GM12865 (cell line): ENCODE data around the gene FCN1.

Experiments
- DNase-seq: peaks from one replicate; pipeline ENCODE4 v3.0.0; 2010; ENCODE audit warnings: low read depth
- H3K4me3 ChIP-seq: 2 replicates; pipeline ENCODE4 v1.5.1; 2011; ENCODE audit warnings: mild to moderate bottlenecking, low read depth, low read length, control low read depth
- TF ChIP-seq, protein P1 (sequence below): IDR thresholded peaks from 2 replicates; pipeline ENCODE4 v1.5.1; 2011; ENCODE audit warnings: low read length, control low read depth, low read depth, inconsistent platforms; ENCODE audit not compliant: insufficient read depth; ENCODE audit errors: missing control alignments

The FCN1 gene

DNA sequence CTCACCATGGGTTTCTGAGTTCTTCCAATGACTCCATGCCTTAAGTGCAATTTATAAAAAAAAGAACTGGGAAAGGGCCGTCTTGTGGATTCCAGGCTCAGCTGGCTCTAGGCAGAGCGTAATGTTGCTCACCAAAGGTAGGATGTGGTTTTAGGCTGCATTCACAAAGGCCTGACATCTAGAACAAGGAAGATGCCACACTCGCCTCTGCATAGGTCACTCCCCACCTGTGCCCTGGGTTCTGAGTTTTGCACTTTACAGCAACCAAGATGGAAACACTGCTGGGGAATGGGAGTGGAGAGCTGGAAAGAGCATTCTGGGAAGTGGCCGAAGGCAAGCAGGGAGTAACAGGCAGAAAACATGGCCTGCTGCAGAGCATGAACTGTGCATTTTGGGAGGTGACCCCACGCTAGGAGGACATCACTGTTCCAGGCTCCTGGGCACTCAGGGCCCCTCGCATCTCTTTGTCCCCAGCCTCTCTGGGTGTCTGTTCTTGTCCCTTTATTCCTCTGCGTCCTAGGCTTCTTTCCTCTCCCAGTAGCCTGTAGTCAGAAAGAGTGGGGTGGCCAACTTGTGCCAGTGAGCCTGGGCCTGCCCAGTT, 24.8 kb downstream of the FCN1 start:
- H3K4me3 ChIP-seq = no peak overlapping the region
- TF ChIP-seq, protein P1, sequence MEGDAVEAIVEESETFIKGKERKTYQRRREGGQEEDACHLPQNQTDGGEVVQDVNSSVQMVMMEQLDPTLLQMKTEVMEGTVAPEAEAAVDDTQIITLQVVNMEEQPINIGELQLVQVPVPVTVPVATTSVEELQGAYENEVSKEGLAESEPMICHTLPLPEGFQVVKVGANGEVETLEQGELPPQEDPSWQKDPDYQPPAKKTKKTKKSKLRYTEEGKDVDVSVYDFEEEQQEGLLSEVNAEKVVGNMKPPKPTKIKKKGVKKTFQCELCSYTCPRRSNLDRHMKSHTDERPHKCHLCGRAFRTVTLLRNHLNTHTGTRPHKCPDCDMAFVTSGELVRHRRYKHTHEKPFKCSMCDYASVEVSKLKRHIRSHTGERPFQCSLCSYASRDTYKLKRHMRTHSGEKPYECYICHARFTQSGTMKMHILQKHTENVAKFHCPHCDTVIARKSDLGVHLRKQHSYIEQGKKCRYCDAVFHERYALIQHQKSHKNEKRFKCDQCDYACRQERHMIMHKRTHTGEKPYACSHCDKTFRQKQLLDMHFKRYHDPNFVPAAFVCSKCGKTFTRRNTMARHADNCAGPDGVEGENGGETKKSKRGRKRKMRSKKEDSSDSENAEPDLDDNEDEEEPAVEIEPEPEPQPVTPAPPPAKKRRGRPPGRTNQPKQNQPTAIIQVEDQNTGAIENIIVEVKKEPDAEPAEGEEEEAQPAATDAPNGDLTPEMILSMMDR = no peak
- DNase-seq = no peak

DNA sequence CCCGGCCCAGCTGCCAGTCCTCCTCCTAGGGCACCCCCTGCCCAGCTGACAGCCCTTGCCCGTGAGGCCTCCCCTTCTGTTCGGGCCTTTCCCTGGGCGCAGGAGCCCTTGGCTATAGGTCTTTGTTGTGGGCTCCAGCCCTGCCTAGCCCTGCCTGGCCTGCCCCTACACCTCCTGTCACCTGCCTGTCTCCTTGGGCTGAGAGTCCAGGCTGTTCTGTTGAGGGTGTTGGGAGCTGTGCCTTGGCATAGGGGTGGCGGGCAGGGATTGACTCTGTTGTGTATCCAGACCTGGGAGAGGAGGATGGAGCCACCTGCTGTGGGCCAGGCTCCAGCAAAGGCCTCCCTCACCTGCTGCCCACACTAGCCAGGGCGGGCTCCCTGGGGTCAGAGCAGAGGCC, 25.5 kb downstream of the FCN1 start:
- TF ChIP-seq, protein P1 = no peak
- no peak overlapping the region for H3K4me3 ChIP-seq
- no peak for DNase-seq

- H3K4me3 ChIP-seq = no peak overlapping the region
- DNase-seq = no peak
- TF ChIP-seq, protein P1 = no peak
Measured at GRCh38 chr9:134891713-134892112, 26.0 kb downstream of the FCN1 start.

DNA sequence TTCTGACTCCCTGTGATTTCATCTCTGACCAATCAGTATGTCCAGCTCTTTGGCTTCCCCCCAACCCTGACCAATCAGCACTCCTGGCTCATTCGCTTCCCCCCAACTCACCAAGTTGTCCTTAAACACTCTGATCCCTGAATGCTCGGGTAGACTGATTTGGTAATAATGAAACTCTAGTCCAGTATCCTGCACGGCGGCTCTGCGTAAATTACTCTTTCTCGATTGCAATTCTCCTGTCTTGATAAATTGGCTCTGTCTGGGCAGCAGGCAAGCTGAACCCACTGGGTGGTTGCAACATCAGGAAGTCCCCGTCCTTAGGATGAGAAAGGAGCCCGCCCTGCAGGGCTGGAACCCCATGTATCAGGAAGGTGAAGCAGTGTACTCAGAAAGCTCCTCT, 26.7 kb downstream of the FCN1 start:
- no peak for DNase-seq
- no peak overlapping the region for H3K4me3 ChIP-seq
- TF ChIP-seq, protein P1 = no peak

- H3K4me3 ChIP-seq = no peak overlapping the region
- DNase-seq = no peak
- TF ChIP-seq, protein P1 = no peak
Measured at GRCh38 chr9:134890155-134890495, 27.6 kb downstream of the FCN1 start.

GRCh38 chr9:134889386-134890154, 28.1 kb downstream of the FCN1 start:
- H3K4me3 ChIP-seq = no peak overlapping the region
- no peak for DNase-seq
- TF ChIP-seq, protein P1 = no peak
